HCT116 (cell line): ENCODE results near the gene TAS2R60. TPM values are rescaled to one million over a fixed set of nuclear protein-coding genes. Genes with fewer than 3 reads are reported as not detected.

Experiments
- ATAC-seq: fragments of 200-7000 bp; cut with Tn5 transposase; 2 replicates; pipeline ENCODE4 v1.9.1; 2020; ENCODE audit warnings: mild to moderate bottlenecking, moderate library complexity
- BruUV-seq: library from RNA; stranded (reverse); fragments of 400-500 nt; replicated peaks from 2 replicates; lab custom pipeline; 2021; lab: Mats Ljungman, UMichigan
- CTCF ChIA-PET: fragments of 300-600 bp; sonication (Branson Sonifier 250); formaldehyde crosslinking; loops from one replicate; lab custom pipeline; 2021; ENCODE audit warnings: antibody characterized with exemption; lab: Charles Lee
- POLR2A ChIA-PET: fragments of 300-600, 350-600 bp; sonication (Branson Sonifier 250); formaldehyde crosslinking; loops from one replicate; lab custom pipeline; 2021; ENCODE audit warnings: antibody characterized with exemption; lab: Charles Lee
- RAD21 ChIA-PET, 2 experiments: fragments of 300-600 bp; sonication (Branson Sonifier 250); formaldehyde crosslinking; loops; one replicate each; lab custom pipeline; 2023; ENCODE audit warnings: low total read pairs in 2 of 2; ENCODE audit not compliant: uncharacterized antibody in 2 of 2, unreplicated experiment in 2 of 2, low non-redundant PET in 1 of 2; lab: Charles Lee
- DNase-seq: peaks from one replicate; pipeline ENCODE4 v3.0.0-alpha.2; 2010; ENCODE audit warnings: low read depth, low spot score
- H2AFZ ChIP-seq: fragments of 200-600 bp; shearing (Covaris generic), sonication (generic); 2 replicates; pipeline ENCODE4 v1.6.1; 2017; ENCODE audit warnings: low read depth, mixed run types, mixed read lengths, antibody characterized with exemption, low read length; ENCODE audit not compliant: poor library complexity, severe bottlenecking
- H3K27ac ChIP-seq: 2 replicates; pipeline ENCODE4 v1.5.1; 2012; ENCODE audit warnings: low read depth, low read length
- H3K27me3 ChIP-seq: fragments of 200-600 bp; sonication (generic); 2 replicates; pipeline ENCODE4 v1.6.1; 2016; ENCODE audit warnings: mixed run types, low read length, mixed read lengths; ENCODE audit not compliant: insufficient read depth
- H3K36me3 ChIP-seq, 2 experiments: fragments of 200-500 bp in 1 of 2; fragments of 200-600 bp in 1 of 2; sonication (Bioruptor generic) in 1 of 2; sonication (generic) in 1 of 2; 2 replicates each; pipeline versions ENCODE4 v1.5.1 to v1.6.1; 2014 to 2016; ENCODE audit warnings: low read length in 2 of 2, inconsistent platforms in 1 of 2, mixed read lengths in 1 of 2, mixed run types in 1 of 2; ENCODE audit not compliant: insufficient read depth in 2 of 2, control insufficient read depth in 1 of 2
- H3K4me1 ChIP-seq, 2 experiments: fragments of 200-600 bp in 1 of 2; sonication (generic) in 1 of 2; 2 replicates each; pipeline versions ENCODE4 v1.5.1 to v1.6.1; 2012 to 2017; ENCODE audit warnings: low read length in 2 of 2, inconsistent platforms in 1 of 2, mild to moderate bottlenecking in 1 of 2, mixed read lengths in 1 of 2, mixed run types in 1 of 2, moderate library complexity in 1 of 2; ENCODE audit not compliant: insufficient read depth in 2 of 2, control insufficient read depth in 1 of 2
- H3K4me2 ChIP-seq: fragments of 200-600 bp; sonication (generic); 2 replicates; pipeline ENCODE4 v1.6.1; 2017; ENCODE audit warnings: mixed run types, low read length, mixed read lengths
- H3K4me3 ChIP-seq, 2 experiments: fragments of 200-600 bp in 1 of 2; sonication (generic) in 1 of 2; replicated peaks in 1 of 2; 2 replicates each; pipeline ENCODE4 v1.5.1; 2011 to 2016; ENCODE audit warnings: low read length in 2 of 2, control low read depth in 1 of 2, low read depth in 1 of 2, mild to moderate bottlenecking in 1 of 2, mixed read lengths in 1 of 2, mixed run types in 1 of 2
- H3K79me2 ChIP-seq: fragments of 200-600 bp; sonication (generic); 2 replicates; pipeline ENCODE4 v1.6.1; 2017; ENCODE audit warnings: mild to moderate bottlenecking, mixed run types, low read length, moderate library complexity, mixed read lengths; ENCODE audit not compliant: insufficient read depth
- H3K9ac ChIP-seq: fragments of 200-600 bp; sonication (generic); 2 replicates; pipeline ENCODE4 v1.6.1; 2016; ENCODE audit warnings: low read length, mixed read lengths
- H3K9me2 ChIP-seq: fragments of 200-600 bp; sonication (generic), shearing (Covaris generic); 2 replicates; pipeline ENCODE4 v1.6.1; 2017; ENCODE audit warnings: mixed run types, mild to moderate bottlenecking, moderate library complexity; ENCODE audit not compliant: insufficient read depth
- H3K9me3 ChIP-seq, 2 experiments: fragments of 200-500 bp in 1 of 2; fragments of 200-600 bp in 1 of 2; sonication (Bioruptor generic) in 1 of 2; sonication (generic) in 1 of 2; 2 replicates each; pipeline ENCODE4 v1.6.1; 2014 to 2017; ENCODE audit warnings: low read length in 2 of 2, mixed read lengths in 2 of 2, inconsistent platforms in 1 of 2, low read depth in 1 of 2, mild to moderate bottlenecking in 1 of 2, mixed run types in 1 of 2, moderate library complexity in 1 of 2; ENCODE audit not compliant: control insufficient read depth in 1 of 2, insufficient read depth in 1 of 2
- H4K20me1 ChIP-seq: fragments of 200-600 bp; sonication (generic), shearing (Covaris generic); 2 replicates; pipeline ENCODE4 v1.6.1; 2017; ENCODE audit warnings: mixed run types, mild to moderate bottlenecking, moderate library complexity; ENCODE audit not compliant: insufficient read depth
- ATF3 ChIP-seq: IDR thresholded peaks from 2 replicates; pipeline ENCODE4 v1.6.1; 2012
- CBX3 ChIP-seq: IDR thresholded peaks from 2 replicates; pipeline ENCODE4 v1.6.1; 2012; ENCODE audit warnings: low read depth
- CEBPB ChIP-seq: IDR thresholded peaks from 2 replicates; pipeline ENCODE4 v1.6.1; 2012; ENCODE audit warnings: low read depth
- CTCF ChIP-seq, 3 experiments: fragments of 200-600 bp in 1 of 3; sonication (generic) in 1 of 3; IDR thresholded peaks in 2 of 3; conservative IDR thresholded peaks in 1 of 3; 2 replicates each; pipeline ENCODE4 v1.5.1; 2012 to 2017; ENCODE audit warnings: low read depth in 2 of 3, low read length in 2 of 3, antibody characterized with exemption in 1 of 3, borderline replicate concordance in 1 of 3, control low read depth in 1 of 3, mild to moderate bottlenecking in 1 of 3, mixed read lengths in 1 of 3, mixed run types in 1 of 3, moderate library complexity in 1 of 3; ENCODE audit not compliant: insufficient read depth in 1 of 3
- ELF1 ChIP-seq: IDR thresholded peaks from 2 replicates; pipeline ENCODE4 v1.6.1; 2012; ENCODE audit warnings: low read depth, borderline replicate concordance
- EZH2 ChIP-seq: fragments of 200-600 bp; sonication (generic); IDR thresholded peaks from 2 replicates; pipeline ENCODE4 v1.6.1; 2017; ENCODE audit warnings: antibody characterized with exemption, mixed run types
- EZH2phosphoT487 ChIP-seq: fragments of 200-600 bp; IDR thresholded peaks from 2 replicates; pipeline ENCODE4 v1.6.1; 2018; ENCODE audit warnings: antibody characterized with exemption, borderline replicate concordance
- POLR2A ChIP-seq: IDR thresholded peaks from 2 replicates; pipeline ENCODE4 v1.7.0; 2011; ENCODE audit warnings: borderline replicate concordance; ENCODE audit not compliant: insufficient read depth, insufficient read length; ENCODE audit errors: extremely low read depth
- POLR2AphosphoS5 ChIP-seq: IDR thresholded peaks from 2 replicates; pipeline ENCODE4 v1.6.1; 2011; ENCODE audit warnings: mild to moderate bottlenecking, low read depth, low read length, moderate library complexity
- REST ChIP-seq: IDR thresholded peaks from 2 replicates; pipeline ENCODE4 v1.6.1; 2012; ENCODE audit warnings: low read depth
- SIN3A ChIP-seq: IDR thresholded peaks from 2 replicates; pipeline ENCODE4 v1.6.1; 2012; ENCODE audit warnings: low read depth
- SP1 ChIP-seq: IDR thresholded peaks from 2 replicates; pipeline ENCODE4 v1.6.1; 2012; ENCODE audit warnings: low read depth
- SRF ChIP-seq: IDR thresholded peaks from 2 replicates; pipeline ENCODE4 v1.6.1; 2012; ENCODE audit warnings: low read depth
- ZBTB33 ChIP-seq: IDR thresholded peaks from 2 replicates; pipeline ENCODE4 v1.6.1; 2011; ENCODE audit warnings: mild to moderate bottlenecking, low read length, moderate library complexity; ENCODE audit not compliant: insufficient replicate concordance; ENCODE audit errors: extremely low read depth
- ZFX ChIP-seq: fragments of 450-650 bp; IDR thresholded peaks from 2 replicates; pipeline ENCODE4 v1.6.1; 2017
- ZNF274 ChIP-seq: fragments of 200-500 bp; sonication (Bioruptor generic); IDR thresholded peaks from 2 replicates; pipeline ENCODE4 v1.6.1; 2014; ENCODE audit warnings: mild to moderate bottlenecking, low read depth, low read length, inconsistent platforms
- intact Hi-C: fragments of 100-400 bp; cut with micrococcal nuclease; formaldehyde crosslinking; loops from 2 replicates; pipeline ENCODE4 v1.10.0; 2022
- total RNA-seq: library from RNA; stranded (reverse); gene quantifications from one replicate; pipeline ENCODE4 v1.2.1, GENCODE V29; 2021; ENCODE audit not compliant: unreplicated experiment

Gene TAS2R60
- total RNA-seq, 1 experiment from 2014 or later, result not detected

GRCh38 chr7:143447466-143447865, 4.2 kb downstream of the TAS2R60 start:
- CTCF ChIA-PET, result no interaction called here
- no TSS peak for BruUV-seq
- H3K27me3 ChIP-seq, result no peaks in the 10 kb centered on the region
- ATAC-seq (no peak), DNase-seq (no peak)
- no peaks in the 10 kb centered on the region for H4K20me1 ChIP-seq
- H3K4me1 ChIP-seq, result no peaks in the 10 kb centered on the region
- RAD21 ChIA-PET, result no interaction called here
- no peak overlapping the region for H3K9ac ChIP-seq
- TF ChIP-seq SP1 (no peak), POLR2AphosphoS5 (no peak), CEBPB (no peak), ATF3 (no peak), EZH2phosphoT487 (no peak), SRF (no peak), REST (no peak), ZFX (no peak), ZNF274 (no peak), CTCF (IDR thresholded peaks at IDR 0.05 in 2 of 3, conservative IDR thresholded peaks at IDR 0.05 in 1 of 3; ENCODE audit: borderline replicate concordance in 1 of 3, insufficient read depth in 1 of 3, low read depth in 2 of 3, low read length in 2 of 3) (no peak), SIN3A (no peak), POLR2A (no peak), CBX3 (no peak), ELF1 (no peak), EZH2 (no peak), ZBTB33 (no peak)
- H2AFZ ChIP-seq, result no peak overlapping the region
- H3K9me2 ChIP-seq, result no peaks in the 10 kb centered on the region
- no peak overlapping the region for H3K4me2 ChIP-seq
- H3K4me3 ChIP-seq, result no peak overlapping the region
- no peaks in the 10 kb centered on the region for H3K79me2 ChIP-seq
- H3K9me3 ChIP-seq, result no peaks in the 10 kb centered on the region
- H3K27ac ChIP-seq, result no peak overlapping the region
- POLR2A ChIA-PET, result no interaction called here
- H3K36me3 ChIP-seq, result no peaks in the 10 kb centered on the region
- intact Hi-C loops, result no loop called here
